ENCODE results near the gene PPP1R10.
"Not testable (repeated sequence)": the region's sequence is repeated elsewhere in the genome, so short reads cannot be mapped to it uniquely, and the experiment has no call there.

DNA sequence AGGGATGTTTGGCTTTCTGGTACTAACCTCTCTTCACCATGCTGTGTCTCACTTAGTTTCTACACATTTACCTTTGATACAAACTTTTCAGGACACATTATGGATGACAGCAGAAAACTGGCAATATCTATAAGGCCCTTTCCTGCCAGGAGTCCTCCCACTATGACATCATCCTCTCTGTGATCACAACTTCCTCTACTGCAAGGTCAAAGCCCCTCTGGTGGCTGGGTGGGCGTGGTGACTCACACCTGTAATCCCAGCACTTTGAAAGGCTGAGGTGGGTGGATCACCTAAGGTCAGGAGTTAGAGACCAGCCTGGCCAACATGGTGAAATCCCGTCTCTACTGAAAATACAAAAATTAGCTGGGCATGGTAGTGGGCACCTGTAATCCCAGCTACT lies 49.3 kb upstream of the PPP1R10 start:
- TF ChIP-seq, protein P1, sequence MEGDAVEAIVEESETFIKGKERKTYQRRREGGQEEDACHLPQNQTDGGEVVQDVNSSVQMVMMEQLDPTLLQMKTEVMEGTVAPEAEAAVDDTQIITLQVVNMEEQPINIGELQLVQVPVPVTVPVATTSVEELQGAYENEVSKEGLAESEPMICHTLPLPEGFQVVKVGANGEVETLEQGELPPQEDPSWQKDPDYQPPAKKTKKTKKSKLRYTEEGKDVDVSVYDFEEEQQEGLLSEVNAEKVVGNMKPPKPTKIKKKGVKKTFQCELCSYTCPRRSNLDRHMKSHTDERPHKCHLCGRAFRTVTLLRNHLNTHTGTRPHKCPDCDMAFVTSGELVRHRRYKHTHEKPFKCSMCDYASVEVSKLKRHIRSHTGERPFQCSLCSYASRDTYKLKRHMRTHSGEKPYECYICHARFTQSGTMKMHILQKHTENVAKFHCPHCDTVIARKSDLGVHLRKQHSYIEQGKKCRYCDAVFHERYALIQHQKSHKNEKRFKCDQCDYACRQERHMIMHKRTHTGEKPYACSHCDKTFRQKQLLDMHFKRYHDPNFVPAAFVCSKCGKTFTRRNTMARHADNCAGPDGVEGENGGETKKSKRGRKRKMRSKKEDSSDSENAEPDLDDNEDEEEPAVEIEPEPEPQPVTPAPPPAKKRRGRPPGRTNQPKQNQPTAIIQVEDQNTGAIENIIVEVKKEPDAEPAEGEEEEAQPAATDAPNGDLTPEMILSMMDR (conservative IDR thresholded peaks at IDR 0.05; ENCODE audit: low read depth, low read length): not testable (repeated sequence)
- TF ChIP-seq EZH2 (IDR thresholded peaks at IDR 0.05; ENCODE audit: borderline replicate concordance, low read depth, low read length, poor library complexity, severe bottlenecking): not testable (repeated sequence)

Data from A673 (cell line).